ENCODE data around the gene MYOZ2.

DNA sequence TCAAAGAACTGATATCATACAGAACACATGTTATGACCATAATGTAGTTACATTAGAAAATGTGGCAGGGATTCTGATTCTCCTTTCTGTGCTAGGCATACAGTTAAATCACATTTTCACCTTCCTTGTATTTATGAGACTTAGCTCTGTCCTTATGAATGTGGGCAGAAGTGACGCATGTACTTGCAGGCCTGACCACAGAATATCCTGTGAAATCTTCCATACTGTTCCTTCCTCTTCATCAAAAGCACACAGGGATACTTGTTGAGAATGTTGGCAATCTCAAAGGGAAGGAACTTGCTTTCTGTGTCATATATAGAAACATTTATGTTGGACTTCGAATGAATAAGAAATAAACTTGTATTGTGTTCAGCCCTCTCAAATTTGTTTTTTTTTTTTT lies 17.2 kb upstream of the MYOZ2 start:
- TF ChIP-seq ZNF707 (tag by site-specific recombination; IDR thresholded peaks at IDR 0.05) (no peak), ZFHX2 (tag by site-specific recombination; conservative IDR thresholded peaks at IDR 0.05) (no peak), KLF9 (tag by site-specific recombination; IDR thresholded peaks at IDR 0.05; ENCODE audit: low read depth) (no peak), ZNF138 (tag by site-specific recombination; IDR thresholded peaks at IDR 0.05; ENCODE audit: borderline replicate concordance) (no peak), YY1 (tag by site-specific recombination; IDR thresholded peaks at IDR 0.05) (no peak), SCRT1 (tag by site-specific recombination; IDR thresholded peaks at IDR 0.05; ENCODE audit: borderline replicate concordance) (no peak)
- TF ChIP-seq, protein P1, sequence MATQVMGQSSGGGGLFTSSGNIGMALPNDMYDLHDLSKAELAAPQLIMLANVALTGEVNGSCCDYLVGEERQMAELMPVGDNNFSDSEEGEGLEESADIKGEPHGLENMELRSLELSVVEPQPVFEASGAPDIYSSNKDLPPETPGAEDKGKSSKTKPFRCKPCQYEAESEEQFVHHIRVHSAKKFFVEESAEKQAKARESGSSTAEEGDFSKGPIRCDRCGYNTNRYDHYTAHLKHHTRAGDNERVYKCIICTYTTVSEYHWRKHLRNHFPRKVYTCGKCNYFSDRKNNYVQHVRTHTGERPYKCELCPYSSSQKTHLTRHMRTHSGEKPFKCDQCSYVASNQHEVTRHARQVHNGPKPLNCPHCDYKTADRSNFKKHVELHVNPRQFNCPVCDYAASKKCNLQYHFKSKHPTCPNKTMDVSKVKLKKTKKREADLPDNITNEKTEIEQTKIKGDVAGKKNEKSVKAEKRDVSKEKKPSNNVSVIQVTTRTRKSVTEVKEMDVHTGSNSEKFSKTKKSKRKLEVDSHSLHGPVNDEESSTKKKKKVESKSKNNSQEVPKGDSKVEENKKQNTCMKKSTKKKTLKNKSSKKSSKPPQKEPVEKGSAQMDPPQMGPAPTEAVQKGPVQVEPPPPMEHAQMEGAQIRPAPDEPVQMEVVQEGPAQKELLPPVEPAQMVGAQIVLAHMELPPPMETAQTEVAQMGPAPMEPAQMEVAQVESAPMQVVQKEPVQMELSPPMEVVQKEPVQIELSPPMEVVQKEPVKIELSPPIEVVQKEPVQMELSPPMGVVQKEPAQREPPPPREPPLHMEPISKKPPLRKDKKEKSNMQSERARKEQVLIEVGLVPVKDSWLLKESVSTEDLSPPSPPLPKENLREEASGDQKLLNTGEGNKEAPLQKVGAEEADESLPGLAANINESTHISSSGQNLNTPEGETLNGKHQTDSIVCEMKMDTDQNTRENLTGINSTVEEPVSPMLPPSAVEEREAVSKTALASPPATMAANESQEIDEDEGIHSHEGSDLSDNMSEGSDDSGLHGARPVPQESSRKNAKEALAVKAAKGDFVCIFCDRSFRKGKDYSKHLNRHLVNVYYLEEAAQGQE (tag by site-specific recombination; IDR thresholded peaks at IDR 0.05): no peak
- TF ChIP-seq, protein P2, sequence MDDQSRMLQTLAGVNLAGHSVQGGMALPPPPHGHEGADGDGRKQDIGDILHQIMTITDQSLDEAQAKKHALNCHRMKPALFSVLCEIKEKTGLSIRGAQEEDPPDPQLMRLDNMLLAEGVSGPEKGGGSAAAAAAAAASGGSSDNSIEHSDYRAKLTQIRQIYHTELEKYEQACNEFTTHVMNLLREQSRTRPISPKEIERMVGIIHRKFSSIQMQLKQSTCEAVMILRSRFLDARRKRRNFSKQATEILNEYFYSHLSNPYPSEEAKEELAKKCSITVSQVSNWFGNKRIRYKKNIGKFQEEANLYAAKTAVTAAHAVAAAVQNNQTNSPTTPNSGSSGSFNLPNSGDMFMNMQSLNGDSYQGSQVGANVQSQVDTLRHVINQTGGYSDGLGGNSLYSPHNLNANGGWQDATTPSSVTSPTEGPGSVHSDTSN (CRISPR knock-in tag; IDR thresholded peaks at IDR 0.05): no peak
- TF ChIP-seq, protein P3, sequence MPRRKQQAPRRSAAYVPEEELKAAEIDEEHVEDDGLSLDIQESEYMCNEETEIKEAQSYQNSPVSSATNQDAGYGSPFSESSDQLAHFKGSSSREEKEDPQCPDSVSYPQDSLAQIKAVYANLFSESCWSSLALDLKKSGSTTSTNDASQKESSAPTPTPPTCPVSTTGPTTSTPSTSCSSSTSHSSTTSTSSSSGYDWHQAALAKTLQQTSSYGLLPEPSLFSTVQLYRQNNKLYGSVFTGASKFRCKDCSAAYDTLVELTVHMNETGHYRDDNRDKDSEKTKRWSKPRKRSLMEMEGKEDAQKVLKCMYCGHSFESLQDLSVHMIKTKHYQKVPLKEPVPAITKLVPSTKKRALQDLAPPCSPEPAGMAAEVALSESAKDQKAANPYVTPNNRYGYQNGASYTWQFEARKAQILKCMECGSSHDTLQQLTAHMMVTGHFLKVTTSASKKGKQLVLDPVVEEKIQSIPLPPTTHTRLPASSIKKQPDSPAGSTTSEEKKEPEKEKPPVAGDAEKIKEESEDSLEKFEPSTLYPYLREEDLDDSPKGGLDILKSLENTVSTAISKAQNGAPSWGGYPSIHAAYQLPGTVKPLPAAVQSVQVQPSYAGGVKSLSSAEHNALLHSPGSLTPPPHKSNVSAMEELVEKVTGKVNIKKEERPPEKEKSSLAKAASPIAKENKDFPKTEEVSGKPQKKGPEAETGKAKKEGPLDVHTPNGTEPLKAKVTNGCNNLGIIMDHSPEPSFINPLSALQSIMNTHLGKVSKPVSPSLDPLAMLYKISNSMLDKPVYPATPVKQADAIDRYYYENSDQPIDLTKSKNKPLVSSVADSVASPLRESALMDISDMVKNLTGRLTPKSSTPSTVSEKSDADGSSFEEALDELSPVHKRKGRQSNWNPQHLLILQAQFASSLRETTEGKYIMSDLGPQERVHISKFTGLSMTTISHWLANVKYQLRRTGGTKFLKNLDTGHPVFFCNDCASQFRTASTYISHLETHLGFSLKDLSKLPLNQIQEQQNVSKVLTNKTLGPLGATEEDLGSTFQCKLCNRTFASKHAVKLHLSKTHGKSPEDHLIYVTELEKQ (tag by site-specific recombination; IDR thresholded peaks at IDR 0.05; ENCODE audit: borderline replicate concordance): no peak
- TF ChIP-seq, protein P4, sequence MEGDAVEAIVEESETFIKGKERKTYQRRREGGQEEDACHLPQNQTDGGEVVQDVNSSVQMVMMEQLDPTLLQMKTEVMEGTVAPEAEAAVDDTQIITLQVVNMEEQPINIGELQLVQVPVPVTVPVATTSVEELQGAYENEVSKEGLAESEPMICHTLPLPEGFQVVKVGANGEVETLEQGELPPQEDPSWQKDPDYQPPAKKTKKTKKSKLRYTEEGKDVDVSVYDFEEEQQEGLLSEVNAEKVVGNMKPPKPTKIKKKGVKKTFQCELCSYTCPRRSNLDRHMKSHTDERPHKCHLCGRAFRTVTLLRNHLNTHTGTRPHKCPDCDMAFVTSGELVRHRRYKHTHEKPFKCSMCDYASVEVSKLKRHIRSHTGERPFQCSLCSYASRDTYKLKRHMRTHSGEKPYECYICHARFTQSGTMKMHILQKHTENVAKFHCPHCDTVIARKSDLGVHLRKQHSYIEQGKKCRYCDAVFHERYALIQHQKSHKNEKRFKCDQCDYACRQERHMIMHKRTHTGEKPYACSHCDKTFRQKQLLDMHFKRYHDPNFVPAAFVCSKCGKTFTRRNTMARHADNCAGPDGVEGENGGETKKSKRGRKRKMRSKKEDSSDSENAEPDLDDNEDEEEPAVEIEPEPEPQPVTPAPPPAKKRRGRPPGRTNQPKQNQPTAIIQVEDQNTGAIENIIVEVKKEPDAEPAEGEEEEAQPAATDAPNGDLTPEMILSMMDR (tag by site-specific recombination; IDR thresholded peaks at IDR 0.05): no peak
